ENCODE data around the gene NLRP9.
A peak's percentile ranks its signal among the peaks of the same experiment; 100 is the strongest.

GRCh38 chr19:55703790-55704215, 34.4 kb downstream of the NLRP9 start:
- no peak for TF ChIP-seq MAFK (IDR thresholded peaks at IDR 0.05; ENCODE audit: low read depth, low read length)
- TF ChIP-seq CTCF (conservative IDR thresholded peaks at IDR 0.05; ENCODE audit: low read depth, low read length), result peak; percentile 46
- no peak for TF ChIP-seq BHLHE40 (IDR thresholded peaks at IDR 0.05; ENCODE audit: low read depth, low read length)
- TF ChIP-seq NFE2L2 (IDR thresholded peaks at IDR 0.05; ENCODE audit: low read depth, low read length), result no peak
- TF ChIP-seq RAD21 (IDR thresholded peaks at IDR 0.05; ENCODE audit: low read length), result no peak
- TF ChIP-seq USF2 (IDR thresholded peaks at IDR 0.05; ENCODE audit: low read depth, low read length), result no peak
- no peak for TF ChIP-seq FOS (IDR thresholded peaks at IDR 0.05; ENCODE audit: low read depth, low read length)
- TF ChIP-seq SMC3 (IDR thresholded peaks at IDR 0.05; ENCODE audit: low read depth, low read length), result no peak
- TF ChIP-seq POLR2A (IDR thresholded peaks at IDR 0.05; ENCODE audit: low read depth, low read length), result no peak
- TF ChIP-seq CEBPB (IDR thresholded peaks at IDR 0.05; ENCODE audit: low read depth, low read length), result no peak
- no peak for TF ChIP-seq MXI1 (IDR thresholded peaks at IDR 0.05; ENCODE audit: borderline replicate concordance, low read depth, low read length)

Data from IMR-90 (cell line).